GM18519 (cell line): Measurements from ENCODE around the gene GPAM.
"Not testable (repeated sequence)": the region's sequence is repeated elsewhere in the genome, so short reads cannot be mapped to it uniquely, and the experiment has no call there.

Experiments used
- ATAC-seq: cut with Tn5 transposase; IDR thresholded peaks from one replicate; pipeline ENCODE4 v1.9.1; 2021; ENCODE audit warnings: mild to moderate bottlenecking, moderate library complexity; ENCODE audit not compliant: unreplicated experiment, low FRiP score

GPAM gene

GRCh38 chr10:112140110-112140970, 43.2 kb downstream of the GPAM start:
- ATAC-seq: peak; percentile 99

GRCh38 chr10:112139176-112139575, 44.4 kb downstream of the GPAM start:
- no peak for ATAC-seq

- peak; percentile 45 for ATAC-seq
These were observed 46.2 kb downstream of the GPAM start for GRCh38 chr10:112137154-112137987.

GRCh38 chr10:112136486-112137153, 46.9 kb downstream of the GPAM start:
- ATAC-seq: no peak

GRCh38 chr10:112135604-112136003, 48.0 kb downstream of the GPAM start:
- no peak for ATAC-seq

- ATAC-seq: no peak
These were observed 51.1 kb downstream of the GPAM start for GRCh38 chr10:112132435-112132834.

GRCh38 chr10:112131996-112132395, 51.6 kb downstream of the GPAM start:
- no peak for ATAC-seq

- no peak for ATAC-seq
These were observed 52.2 kb downstream of the GPAM start for GRCh38 chr10:112131346-112131745.

GRCh38 chr10:112126901-112127300, 56.7 kb downstream of the GPAM start:
- ATAC-seq: no peak

GRCh38 chr10:112126172-112126571, 57.4 kb downstream of the GPAM start:
- no peak for ATAC-seq

GRCh38 chr10:112124866-112125265, 58.7 kb downstream of the GPAM start:
- ATAC-seq: no peak

- no peak for ATAC-seq
These were observed 60.7 kb downstream of the GPAM start for GRCh38 chr10:112122827-112123226.

- no peak for ATAC-seq
These were observed 63.1 kb downstream of the GPAM start for GRCh38 chr10:112120491-112120890.

- peak; percentile 80 for ATAC-seq
These were observed 67.7 kb downstream of the GPAM start for GRCh38 chr10:112115781-112116385.

GRCh38 chr10:112109779-112110178, 73.8 kb downstream of the GPAM start:
- not testable (repeated sequence) for ATAC-seq
